Peyer's patch (tissue), 4 donors: Measurements from ENCODE around the gene IDNK. TPM values are rescaled to one million over a fixed set of nuclear protein-coding genes. Genes with fewer than 3 reads are reported as not detected.

Source experiments
- DNase-seq, 3 donors: peaks; one replicate each; pipeline ENCODE4 v3.0.0-alpha.2; 2017 to 2019
- H3K27ac ChIP-seq, 4 donors: fragments of 200-600 bp; sonication (generic); one replicate each; pipeline ENCODE4 v1.5.1; 2016 to 2019
- H3K27me3 ChIP-seq, 2 donors: fragments of 200-600 bp; sonication (generic); one replicate each; pipeline ENCODE4 v1.5.1; 2019
- H3K36me3 ChIP-seq, 3 donors: fragments of 200-600 bp; sonication (generic); one replicate each; pipeline ENCODE4 v1.5.1; 2016 to 2019
- H3K4me1 ChIP-seq, 4 donors: fragments of 200-600 bp; sonication (generic); one replicate each; pipeline ENCODE4 v1.5.1; 2016 to 2019
- H3K4me3 ChIP-seq, 4 donors: fragments of 200-600 bp; sonication (generic); 1 replicate in 3 of 4; 2 replicates in 1 of 4; pipeline ENCODE4 v1.5.1; 2016 to 2019; ENCODE audit warnings: mild to moderate bottlenecking in 1 of 4
- H3K9me3 ChIP-seq, 4 donors: fragments of 200-600 bp; sonication (generic); one replicate each; pipeline ENCODE4 v1.5.1; 2016 to 2019; ENCODE audit warnings: mild to moderate bottlenecking in 1 of 4
- CTCF ChIP-seq, 6 experiments: fragments of 450-650 bp in 4 of 6; fragments of 200-600 bp in 2 of 6; sonication (generic) in 1 of 6; IDR thresholded peaks; one replicate each; pipeline ENCODE4 v1.5.1; 2017 to 2019; ENCODE audit warnings: antibody characterized with exemption in 6 of 6, mild to moderate bottlenecking in 3 of 6, moderate library complexity in 1 of 6
- POLR2A ChIP-seq, 2 donors: fragments of 450-650 bp; IDR thresholded peaks; one replicate each; pipeline ENCODE4 v1.5.1; 2017; ENCODE audit warnings: antibody characterized with exemption in 2 of 2, mild to moderate bottlenecking in 2 of 2, moderate library complexity in 2 of 2
- total RNA-seq, 4 donors: library from RNA; depleted of rRNA; stranded (reverse); fragments of >200 nt; gene quantifications; one replicate each; pipeline ENCODE4 v1.1.0, GENCODE V29; 2016

The IDNK gene
- total RNA-seq, 4 donors from 2014 or later, result 9.9 to 14.1 (median 12.1) TPM; not detected in 1

GRCh38 chr9:83670381-83670780 lies 47.4 kb downstream of the IDNK start:
- TF ChIP-seq CTCF (IDR thresholded peaks at IDR 0.05) (no peak), POLR2A (IDR thresholded peaks at IDR 0.05) (no peak)
- Histone ChIP-seq H3K27ac (no peak overlapping the region), H3K27me3 (no peaks in the 10 kb centered on the region), H3K9me3 (no peaks in the 10 kb centered on the region), H3K4me1 (no peaks in the 10 kb centered on the region), H3K4me3 (no peak overlapping the region), H3K36me3 (peaks cover 0 to 35% (median 0%) of the 10 kb centered on the region in 3 donors)
- no peak for DNase-seq

- H3K36me3 ChIP-seq, result peaks cover 0 to 35% (median 0%) of the 10 kb centered on the region in 3 donors
- H3K27me3 ChIP-seq, result no peaks in the 10 kb centered on the region
- no peaks in the 10 kb centered on the region for H3K4me1 ChIP-seq
- TF ChIP-seq CTCF (IDR thresholded peaks at IDR 0.05) (no peak), POLR2A (IDR thresholded peaks at IDR 0.05) (no peak)
- DNase-seq, result no peak
- H3K9me3 ChIP-seq, result no peaks in the 10 kb centered on the region
- no peak overlapping the region for H3K4me3 ChIP-seq
- no peak overlapping the region for H3K27ac ChIP-seq
These were observed 48.5 kb downstream of the IDNK start for GRCh38 chr9:83671451-83671850.

DNA sequence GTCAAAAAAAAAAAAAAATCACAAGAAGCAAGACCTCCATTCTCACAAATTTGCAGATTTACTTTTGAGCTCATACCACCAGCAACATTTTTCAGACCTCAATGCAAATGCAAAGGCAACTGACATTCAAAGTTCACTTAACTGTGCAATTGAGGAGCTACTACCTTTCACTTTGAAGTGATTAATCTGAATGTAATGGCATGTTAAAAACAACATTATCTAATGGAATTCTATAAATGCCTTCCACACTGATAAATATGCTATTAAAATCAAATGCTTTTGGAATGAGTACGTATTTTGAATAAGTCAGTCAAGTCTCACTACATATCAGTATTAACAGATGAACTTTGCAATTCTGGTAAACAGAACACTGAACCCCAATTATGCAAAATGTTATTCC lies 52.5 kb downstream of the IDNK start:
- no peak for DNase-seq
- H3K9me3 ChIP-seq, result no peaks in the 10 kb centered on the region
- peaks cover 0 to 62% (median 0%) of the 10 kb centered on the region in 3 donors for H3K36me3 ChIP-seq
- no peak overlapping the region for H3K4me3 ChIP-seq
- no peak for TF ChIP-seq POLR2A (IDR thresholded peaks at IDR 0.05)
- TF ChIP-seq CTCF (IDR thresholded peaks at IDR 0.05), result no peak
- H3K27ac ChIP-seq, result no peak overlapping the region
- H3K4me1 ChIP-seq, result no peaks in the 10 kb centered on the region
- H3K27me3 ChIP-seq, result no peaks in the 10 kb centered on the region

GRCh38 chr9:83677596-83677995 lies 54.7 kb downstream of the IDNK start:
- DNase-seq, result no peak
- TF ChIP-seq CTCF (IDR thresholded peaks at IDR 0.05) (no peak), POLR2A (IDR thresholded peaks at IDR 0.05) (no peak)
- Histone ChIP-seq H3K27ac (no peak overlapping the region), H3K27me3 (no peaks in the 10 kb centered on the region), H3K36me3 (peaks cover 0 to 67% (median 0%) of the 10 kb centered on the region in 3 donors), H3K4me3 (no peak overlapping the region), H3K4me1 (no peaks in the 10 kb centered on the region), H3K9me3 (no peaks in the 10 kb centered on the region)

DNA sequence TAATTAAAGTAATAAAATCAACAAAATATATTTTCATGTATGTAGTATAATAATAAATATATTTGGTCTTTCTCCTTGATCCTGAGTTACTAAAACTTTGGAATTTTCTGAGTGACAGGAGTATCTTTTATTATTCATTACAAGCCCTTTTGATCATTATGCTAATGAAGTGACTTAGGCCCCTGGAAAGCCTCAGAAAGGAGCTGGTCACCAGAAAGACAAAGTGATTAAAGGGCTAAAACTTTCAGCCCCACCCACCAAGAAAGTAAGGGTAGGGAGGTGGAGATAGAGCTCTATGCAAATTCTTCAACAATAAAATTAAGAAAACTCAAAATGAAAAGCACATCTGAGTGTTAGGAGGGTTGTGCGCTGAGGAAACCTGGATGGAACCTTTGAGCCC lies 57.3 kb downstream of the IDNK start:
- no peak for TF ChIP-seq CTCF (IDR thresholded peaks at IDR 0.05)
- TF ChIP-seq POLR2A (IDR thresholded peaks at IDR 0.05), result no peak
- Histone ChIP-seq H3K27ac (no peak overlapping the region), H3K27me3 (no peaks in the 10 kb centered on the region), H3K4me3 (no peak overlapping the region), H3K9me3 (no peaks in the 10 kb centered on the region), H3K36me3 (peaks cover 0 to 63% (median 0%) of the 10 kb centered on the region in 3 donors), H3K4me1 (no peaks in the 10 kb centered on the region)
- no peak for DNase-seq

- no peaks in the 10 kb centered on the region for H3K27me3 ChIP-seq
- DNase-seq, result no peak
- TF ChIP-seq CTCF (IDR thresholded peaks at IDR 0.05) (no peak), POLR2A (IDR thresholded peaks at IDR 0.05) (no peak)
- no peaks in the 10 kb centered on the region for H3K4me1 ChIP-seq
- no peaks in the 10 kb centered on the region for H3K9me3 ChIP-seq
- no peak overlapping the region for H3K27ac ChIP-seq
- H3K4me3 ChIP-seq, result no peak overlapping the region
- peaks cover 0 to 62% (median 0%) of the 10 kb centered on the region in 3 donors for H3K36me3 ChIP-seq
These were observed 58.5 kb downstream of the IDNK start for GRCh38 chr9:83681490-83681889.
